Common myeloid progenitor, CD34-positive (primary cell): Measurements from ENCODE around the gene EPS8L3.
A peak's percentile ranks its signal among the peaks of the same experiment; 100 is the strongest.
"Not testable (repeated sequence)": the region's sequence is repeated elsewhere in the genome, so short reads cannot be mapped to it uniquely, and the experiment has no call there.

Source experiments
- CTCF ChIA-PET: fragments of 350-600 bp; sonication (Branson Sonifier 250); formaldehyde crosslinking; loops from one replicate; lab custom pipeline; 2021; ENCODE audit warnings: antibody characterized with exemption; lab: Charles Lee
- POLR2A ChIA-PET: fragments of 350-600 bp; sonication (Branson Sonifier 250); formaldehyde crosslinking; loops from one replicate; lab custom pipeline; 2021; ENCODE audit warnings: antibody characterized with exemption; lab: Charles Lee
- DNase-seq, 3 donors: peaks; one replicate each; pipeline versions ENCODE4 v3.0.0 to v3.0.0-alpha.2; 2013
- H3K27ac ChIP-seq, 2 experiments: 1 replicate in 1 of 2; 2 replicates in 1 of 2; pipeline ENCODE4 v1.7.0; 2013; ENCODE audit warnings: inconsistent platforms in 2 of 2, low read length in 2 of 2, mild to moderate bottlenecking in 2 of 2, low read depth in 1 of 2, moderate library complexity in 1 of 2; ENCODE audit not compliant: severe bottlenecking in 2 of 2, insufficient read depth in 1 of 2, poor library complexity in 1 of 2
- H3K27me3 ChIP-seq, 5 experiments: replicated peaks in 2 of 5; 1 replicate in 3 of 5; 2 replicates in 2 of 5; pipeline versions ENCODE4 v1.6.1 to v1.7.0; 2013; ENCODE audit warnings: low read length in 4 of 5, mild to moderate bottlenecking in 2 of 5, moderate library complexity in 2 of 5, inconsistent platforms in 1 of 5; ENCODE audit not compliant: insufficient read depth in 5 of 5, control insufficient read depth in 4 of 5
- H3K36me3 ChIP-seq, 4 experiments: 1 replicate in 2 of 4; 2 replicates in 2 of 4; pipeline versions ENCODE4 v1.6.1 to v1.7.0; 2013; ENCODE audit warnings: low read length in 3 of 4, control low read depth in 1 of 4, mild to moderate bottlenecking in 1 of 4; ENCODE audit not compliant: control insufficient read depth in 4 of 4, insufficient read depth in 4 of 4
- H3K4me1 ChIP-seq, 4 experiments: 1 replicate in 3 of 4; 2 replicates in 1 of 4; pipeline versions ENCODE4 v1.6.1 to v1.7.1; 2013; ENCODE audit warnings: low read length in 3 of 4, mild to moderate bottlenecking in 3 of 4, control low read depth in 1 of 4, inconsistent platforms in 1 of 4, moderate library complexity in 1 of 4; ENCODE audit not compliant: control insufficient read depth in 4 of 4, insufficient read depth in 4 of 4; ENCODE audit errors: control extremely low read depth in 1 of 4
- H3K4me3 ChIP-seq, 7 experiments: 1 replicate in 4 of 7; 2 replicates in 3 of 7; pipeline versions ENCODE4 v1.5.1 to v1.7.0; 2013; ENCODE audit warnings: mild to moderate bottlenecking in 7 of 7, low read length in 6 of 7, moderate library complexity in 6 of 7, inconsistent platforms in 2 of 7, low read depth in 2 of 7, control low read depth in 1 of 7; ENCODE audit not compliant: insufficient read depth in 4 of 7, control insufficient read depth in 1 of 7; ENCODE audit errors: extremely low read depth in 1 of 7
- H3K9me3 ChIP-seq, 5 experiments: 1 replicate in 4 of 5; 2 replicates in 1 of 5; pipeline versions ENCODE4 v1.6.1 to v1.7.1; 2013; ENCODE audit warnings: low read length in 4 of 5, mild to moderate bottlenecking in 2 of 5, inconsistent platforms in 1 of 5, low read depth in 1 of 5, moderate library complexity in 1 of 5; ENCODE audit not compliant: control insufficient read depth in 4 of 5, insufficient read depth in 2 of 5; ENCODE audit errors: control extremely low read depth in 1 of 5
- WGBS: methylation state at CpG from one replicate; pipeline ENCODE4 v1.1.5; 2013; ENCODE audit not compliant: insufficient coverage; 5-methylcytosine and 5-hydroxymethylcytosine counted together

The EPS8L3 gene

DNA sequence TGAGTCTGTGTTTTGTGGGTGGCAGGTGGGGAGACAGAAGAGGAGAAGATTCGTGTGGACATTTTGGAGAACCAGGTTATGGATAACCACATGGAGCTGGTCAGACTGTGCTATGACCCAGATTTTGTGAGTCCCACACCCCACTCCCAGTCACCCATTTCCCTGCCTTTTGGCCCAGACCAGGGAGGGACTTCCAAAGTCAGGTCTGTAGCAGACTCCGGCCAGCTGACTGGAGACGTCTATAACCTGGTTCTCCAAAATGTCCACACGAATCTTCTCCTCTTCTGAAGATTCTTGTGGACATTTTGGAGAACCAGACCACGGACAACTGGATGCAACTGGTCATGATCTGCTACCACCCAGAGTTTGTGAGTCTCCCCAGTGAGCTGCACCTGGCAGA lies 50.1 kb downstream of the EPS8L3 start:
- H3K27me3 ChIP-seq, result no peaks in the 10 kb centered on the region
- POLR2A ChIA-PET, result no interaction called here
- no peak overlapping the region for H3K4me3 ChIP-seq
- H3K4me1 ChIP-seq, result peaks cover 0 to 8% (median 4%) of the 10 kb centered on the region in 4 experiments
- H3K36me3 ChIP-seq, result no peaks in the 10 kb centered on the region
- DNase-seq, result no peak
- CTCF ChIA-PET, result no interaction called here
- WGBS, result 94% methylated on average over 5 of the region's 5 CpGs
- H3K9me3 ChIP-seq, result peaks cover 0 to 5% (median 0%) of the 10 kb centered on the region in 5 experiments
- no peak overlapping the region for H3K27ac ChIP-seq

DNA sequence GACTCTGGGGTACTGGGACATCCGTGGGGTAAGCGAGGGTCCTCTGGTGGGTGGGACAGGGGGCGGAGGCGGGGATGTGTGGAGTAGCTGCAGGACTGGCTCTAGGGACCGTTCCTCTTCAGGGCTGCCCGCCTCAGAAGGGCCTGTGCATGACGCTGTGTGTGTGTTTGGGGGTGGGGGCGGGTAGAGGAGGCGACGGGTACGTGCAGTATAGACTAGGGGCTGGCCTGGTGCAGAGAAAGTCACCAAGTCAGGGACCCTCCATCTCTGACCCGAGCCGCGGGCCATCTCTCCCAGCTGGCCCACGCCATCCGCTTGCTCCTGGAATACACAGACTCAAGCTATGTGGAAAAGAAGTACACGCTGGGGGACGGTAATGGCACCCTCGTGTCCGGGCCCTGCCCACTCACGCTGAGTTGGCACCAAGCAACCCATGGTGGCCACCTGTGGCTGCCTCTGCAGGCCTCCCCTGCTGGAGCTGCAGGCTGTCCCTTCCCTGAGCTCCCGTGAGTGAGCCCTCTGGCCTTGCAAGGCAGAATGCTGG lies 51.3 kb downstream of the EPS8L3 start:
- Histone ChIP-seq H3K4me3 (peak overlapping the region in 6 of 7 experiments; percentile 27 to 78 (median 58)), H3K36me3 (peaks cover 0 to 3% (median 0%) of the 10 kb centered on the region in 4 experiments), H3K27ac (no peak overlapping the region), H3K4me1 (peaks cover 0 to 8% (median 4%) of the 10 kb centered on the region in 4 experiments), H3K27me3 (no peaks in the 10 kb centered on the region), H3K9me3 (peaks cover 0 to 6% (median 0%) of the 10 kb centered on the region in 5 experiments)
- ChIA-PET CTCF (interaction anchor here (1.0 kb wide), 1 partner anchor 25 kb away, joined by 3 read pairs; no protein-coding TSS in a partner anchor), POLR2A (no interaction called here)
- WGBS, result 82% methylated on average over 17 of the region's 22 CpGs
- DNase-seq, result no peak

DNA sequence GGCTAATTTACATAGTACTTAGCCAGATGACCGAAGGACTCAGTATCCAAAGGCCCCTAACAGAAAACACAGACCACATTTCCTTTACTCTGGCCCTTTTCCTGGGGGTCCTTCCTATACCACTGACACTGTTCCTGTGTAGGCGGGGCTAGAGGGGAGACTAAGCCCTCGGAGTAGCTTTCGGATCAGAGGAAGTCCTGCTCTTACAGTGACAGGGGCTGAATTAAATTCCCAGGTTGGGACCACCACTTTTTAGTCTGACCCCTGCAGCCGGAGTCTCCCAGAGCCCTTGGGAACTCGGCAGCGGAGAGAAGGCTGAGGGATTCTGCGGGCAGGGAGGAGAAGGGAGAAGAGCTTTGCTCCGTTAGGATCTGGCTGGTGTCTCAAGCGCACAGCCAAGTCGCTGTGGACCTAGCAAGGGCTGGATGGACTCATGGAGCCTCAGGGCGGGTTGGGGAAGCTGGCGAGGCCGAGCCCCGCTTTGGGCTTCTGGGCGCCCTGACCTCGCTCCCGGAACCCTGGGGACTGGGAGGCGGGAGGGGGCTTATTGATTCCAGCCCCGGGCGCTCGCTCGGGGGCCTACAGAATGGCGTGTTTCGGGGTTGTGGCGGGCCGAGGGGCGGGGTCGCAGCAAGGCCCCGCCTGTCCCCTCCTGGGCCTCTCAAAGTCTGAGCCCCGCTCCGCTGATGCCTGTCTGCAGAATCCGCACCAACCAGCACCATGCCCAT lies 52.0 kb downstream of the EPS8L3 start, which contains the start of gene GSTM5:
GSTM5 (plus strand) TSS at position 659 of the 728 bp plus-strand sequence; CDS start at position 721, 62 bp downstream.
- POLR2A ChIA-PET, H3K27ac ChIP-seq, H3K36me3 ChIP-seq, H3K4me1 ChIP-seq, H3K27me3 ChIP-seq, H3K9me3 ChIP-seq: not testable (repeated sequence)
- CTCF ChIA-PET, result interaction anchor here (1.0 kb wide), 1 partner anchor 26 kb away, joined by 3 read pairs; no protein-coding TSS in a partner anchor
- WGBS, result 46% methylated on average over 23 of the region's 33 CpGs
- DNase-seq, result peak in 2 of 3 donors; percentile 15 to 20
- H3K4me3 ChIP-seq, result peak within 1 kb of the TSS in 6 of 7 experiments; percentile 27 to 78 (median 58)

- H3K4me1 ChIP-seq, POLR2A ChIA-PET, H3K9me3 ChIP-seq, H3K36me3 ChIP-seq, H3K4me3 ChIP-seq, DNase-seq, H3K27ac ChIP-seq, H3K27me3 ChIP-seq: not testable (repeated sequence)
- CTCF ChIA-PET, result interaction anchor here (0.7 to 1.1 kb wide), 2 partner anchors 111 to 446 kb away, joined by 3 read pairs; no protein-coding TSS in a partner anchor
These were observed 53.9 kb downstream of the EPS8L3 start for GRCh38 chr1:109709822-109710221.

GRCh38 chr1:109708949-109709348 lies 54.8 kb downstream of the EPS8L3 start:
- CTCF ChIA-PET, result interaction anchor here (1.0 to 1.1 kb wide), 2 partner anchors 9 to 445 kb away, joined by 3 read pairs; no protein-coding TSS in a partner anchor
- POLR2A ChIA-PET, H3K36me3 ChIP-seq, H3K27me3 ChIP-seq, H3K4me3 ChIP-seq, H3K4me1 ChIP-seq, H3K27ac ChIP-seq, H3K9me3 ChIP-seq: not testable (repeated sequence)
- peak in 1 of 3 donors; percentile 17 for DNase-seq
- no CpG with 5 or more reads among the region's 4 CpGs for WGBS

DNA sequence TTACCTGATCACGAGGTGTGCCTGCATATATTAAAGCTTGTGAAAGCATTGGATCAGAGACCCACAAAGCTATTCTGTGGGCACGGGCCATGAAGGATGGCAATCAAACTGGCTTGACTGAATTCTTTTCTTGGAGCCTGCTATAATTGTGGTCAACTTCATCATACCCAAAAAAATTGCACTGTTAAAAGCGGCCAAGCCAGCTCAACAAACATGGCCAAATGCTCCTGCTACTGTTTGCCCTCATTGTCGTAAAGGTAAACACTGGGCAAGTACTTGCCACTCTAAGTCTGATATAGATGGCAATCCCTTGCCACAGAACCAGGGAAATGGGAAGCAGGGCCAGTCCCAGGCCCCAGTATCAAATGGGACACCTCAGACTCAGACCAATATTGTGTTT lies 58.3 kb downstream of the EPS8L3 start:
- Histone ChIP-seq H3K27ac (no peak overlapping the region), H3K27me3 (no peaks in the 10 kb centered on the region), H3K9me3 (peaks cover 0 to 9% (median 3%) of the 10 kb centered on the region in 5 experiments), H3K4me3 (no peak overlapping the region), H3K36me3 (peaks cover 0 to 3% (median 0%) of the 10 kb centered on the region in 4 experiments), H3K4me1 (no peaks in the 10 kb centered on the region)
- DNase-seq, result no peak
- 96% methylated on average over 4 of the region's 4 CpGs for WGBS
- CTCF ChIA-PET, result interaction anchor here (1.4 kb wide), 1 partner anchor 64 kb away, joined by 4 read pairs; no protein-coding TSS in a partner anchor
- POLR2A ChIA-PET, result no interaction called here

- H3K4me3 ChIP-seq, result no peak overlapping the region
- H3K9me3 ChIP-seq, result peaks cover 0 to 9% (median 3%) of the 10 kb centered on the region in 5 experiments
- no peak overlapping the region for H3K27ac ChIP-seq
- DNase-seq, result no peak
- CTCF ChIA-PET, result interaction anchor here (1.4 kb wide), 1 partner anchor 63 kb away, joined by 4 read pairs; no protein-coding TSS in a partner anchor
- no peaks in the 10 kb centered on the region for H3K27me3 ChIP-seq
- H3K4me1 ChIP-seq, result no peaks in the 10 kb centered on the region
- WGBS, result 78% methylated on average over 7 of the region's 8 CpGs
- H3K36me3 ChIP-seq, result peaks cover 0 to 3% (median 0%) of the 10 kb centered on the region in 4 experiments
- POLR2A ChIA-PET, result no interaction called here
These were observed 59.5 kb downstream of the EPS8L3 start for GRCh38 chr1:109704173-109704572.
